ENCODE results near the gene UBE2U. TPM values are rescaled to one million over a fixed set of nuclear protein-coding genes. Genes with fewer than 3 reads are reported as not detected.

The UBE2U gene
- total and polyA plus RNA-seq, 2 experiments from 2014 or later, result not detected

DNA sequence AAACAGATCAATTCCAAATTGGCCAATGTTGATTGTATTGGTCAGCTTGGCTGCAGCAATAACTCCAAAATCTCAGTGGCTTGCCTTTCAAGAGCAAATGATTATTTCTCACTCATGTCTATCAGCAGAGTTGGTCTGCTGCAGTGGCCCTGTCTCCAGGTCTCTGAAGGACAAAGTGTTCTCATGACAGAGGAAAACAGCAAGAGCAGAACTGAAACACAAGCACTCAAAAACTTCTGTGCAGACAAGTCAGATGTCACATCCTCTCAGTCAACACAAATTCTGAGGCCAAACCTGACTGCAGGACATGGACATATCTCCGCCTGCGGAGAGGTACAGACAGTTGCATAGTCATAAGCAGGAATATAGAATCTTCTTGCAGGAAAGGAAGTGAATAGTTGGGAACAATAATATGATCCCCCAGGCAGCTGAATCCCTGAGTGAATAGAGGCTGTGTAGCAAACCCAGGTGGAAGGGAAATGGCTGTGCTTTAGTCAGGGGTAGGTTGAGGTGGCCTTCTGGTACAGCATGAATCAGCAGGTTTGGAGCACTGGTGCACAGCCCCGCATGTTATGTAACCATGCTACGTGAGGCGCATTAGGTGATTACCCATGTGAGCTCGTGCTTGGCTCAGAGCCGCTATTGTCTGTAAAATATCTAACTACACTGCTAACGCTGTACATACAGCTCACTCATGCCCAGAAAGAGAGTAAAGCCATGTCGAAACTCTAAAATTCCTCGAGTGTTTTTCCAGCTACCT, 17.1 kb upstream of the UBE2U start:
- no peak overlapping the region for H3K27ac Mint-ChIP-seq

More for the DNA sequence above, 17.1 kb upstream of the UBE2U start:
- no peaks in the 10 kb centered on the region for H3K36me3 ChIP-seq (ENCODE audit: insufficient read depth)
- H3K4me1 ChIP-seq (ENCODE audit: insufficient read depth), result peaks cover 4% of the 10 kb centered on the region
- H3K79me2 ChIP-seq (replicated peaks; ENCODE audit: insufficient read depth), result no peaks in the 10 kb centered on the region
- TF ChIP-seq JUNB (IDR thresholded peaks at IDR 0.05; ENCODE audit: unreplicated experiment) (no peak), EZH2 (IDR thresholded peaks at IDR 0.05; ENCODE audit: low read depth, unreplicated experiment) (no peak), EZH2phosphoT487 (IDR thresholded peaks at IDR 0.05; ENCODE audit: unreplicated experiment) (no peak), STAT1 (IDR thresholded peaks at IDR 0.05; ENCODE audit: unreplicated experiment) (no peak), ZNF114 (CRISPR knock-in tag; IDR thresholded peaks at IDR 0.05) (no peak), CREB1 (CRISPR knock-in tag; IDR thresholded peaks at IDR 0.05; ENCODE audit: low read depth) (no peak), NANOG (IDR thresholded peaks at IDR 0.05; ENCODE audit: borderline replicate concordance) (no peak), ZNF331 (CRISPR knock-in tag; IDR thresholded peaks at IDR 0.05; ENCODE audit: low read depth) (no peak), POLR2AphosphoS5 (IDR thresholded peaks at IDR 0.05; ENCODE audit: low read depth) (no peak)
- TF ChIP-seq, protein P1, sequence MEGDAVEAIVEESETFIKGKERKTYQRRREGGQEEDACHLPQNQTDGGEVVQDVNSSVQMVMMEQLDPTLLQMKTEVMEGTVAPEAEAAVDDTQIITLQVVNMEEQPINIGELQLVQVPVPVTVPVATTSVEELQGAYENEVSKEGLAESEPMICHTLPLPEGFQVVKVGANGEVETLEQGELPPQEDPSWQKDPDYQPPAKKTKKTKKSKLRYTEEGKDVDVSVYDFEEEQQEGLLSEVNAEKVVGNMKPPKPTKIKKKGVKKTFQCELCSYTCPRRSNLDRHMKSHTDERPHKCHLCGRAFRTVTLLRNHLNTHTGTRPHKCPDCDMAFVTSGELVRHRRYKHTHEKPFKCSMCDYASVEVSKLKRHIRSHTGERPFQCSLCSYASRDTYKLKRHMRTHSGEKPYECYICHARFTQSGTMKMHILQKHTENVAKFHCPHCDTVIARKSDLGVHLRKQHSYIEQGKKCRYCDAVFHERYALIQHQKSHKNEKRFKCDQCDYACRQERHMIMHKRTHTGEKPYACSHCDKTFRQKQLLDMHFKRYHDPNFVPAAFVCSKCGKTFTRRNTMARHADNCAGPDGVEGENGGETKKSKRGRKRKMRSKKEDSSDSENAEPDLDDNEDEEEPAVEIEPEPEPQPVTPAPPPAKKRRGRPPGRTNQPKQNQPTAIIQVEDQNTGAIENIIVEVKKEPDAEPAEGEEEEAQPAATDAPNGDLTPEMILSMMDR (conservative IDR thresholded peaks at IDR 0.05; ENCODE audit: low read depth in 2 of 2), result no peak
- TF ChIP-seq, protein P2, sequence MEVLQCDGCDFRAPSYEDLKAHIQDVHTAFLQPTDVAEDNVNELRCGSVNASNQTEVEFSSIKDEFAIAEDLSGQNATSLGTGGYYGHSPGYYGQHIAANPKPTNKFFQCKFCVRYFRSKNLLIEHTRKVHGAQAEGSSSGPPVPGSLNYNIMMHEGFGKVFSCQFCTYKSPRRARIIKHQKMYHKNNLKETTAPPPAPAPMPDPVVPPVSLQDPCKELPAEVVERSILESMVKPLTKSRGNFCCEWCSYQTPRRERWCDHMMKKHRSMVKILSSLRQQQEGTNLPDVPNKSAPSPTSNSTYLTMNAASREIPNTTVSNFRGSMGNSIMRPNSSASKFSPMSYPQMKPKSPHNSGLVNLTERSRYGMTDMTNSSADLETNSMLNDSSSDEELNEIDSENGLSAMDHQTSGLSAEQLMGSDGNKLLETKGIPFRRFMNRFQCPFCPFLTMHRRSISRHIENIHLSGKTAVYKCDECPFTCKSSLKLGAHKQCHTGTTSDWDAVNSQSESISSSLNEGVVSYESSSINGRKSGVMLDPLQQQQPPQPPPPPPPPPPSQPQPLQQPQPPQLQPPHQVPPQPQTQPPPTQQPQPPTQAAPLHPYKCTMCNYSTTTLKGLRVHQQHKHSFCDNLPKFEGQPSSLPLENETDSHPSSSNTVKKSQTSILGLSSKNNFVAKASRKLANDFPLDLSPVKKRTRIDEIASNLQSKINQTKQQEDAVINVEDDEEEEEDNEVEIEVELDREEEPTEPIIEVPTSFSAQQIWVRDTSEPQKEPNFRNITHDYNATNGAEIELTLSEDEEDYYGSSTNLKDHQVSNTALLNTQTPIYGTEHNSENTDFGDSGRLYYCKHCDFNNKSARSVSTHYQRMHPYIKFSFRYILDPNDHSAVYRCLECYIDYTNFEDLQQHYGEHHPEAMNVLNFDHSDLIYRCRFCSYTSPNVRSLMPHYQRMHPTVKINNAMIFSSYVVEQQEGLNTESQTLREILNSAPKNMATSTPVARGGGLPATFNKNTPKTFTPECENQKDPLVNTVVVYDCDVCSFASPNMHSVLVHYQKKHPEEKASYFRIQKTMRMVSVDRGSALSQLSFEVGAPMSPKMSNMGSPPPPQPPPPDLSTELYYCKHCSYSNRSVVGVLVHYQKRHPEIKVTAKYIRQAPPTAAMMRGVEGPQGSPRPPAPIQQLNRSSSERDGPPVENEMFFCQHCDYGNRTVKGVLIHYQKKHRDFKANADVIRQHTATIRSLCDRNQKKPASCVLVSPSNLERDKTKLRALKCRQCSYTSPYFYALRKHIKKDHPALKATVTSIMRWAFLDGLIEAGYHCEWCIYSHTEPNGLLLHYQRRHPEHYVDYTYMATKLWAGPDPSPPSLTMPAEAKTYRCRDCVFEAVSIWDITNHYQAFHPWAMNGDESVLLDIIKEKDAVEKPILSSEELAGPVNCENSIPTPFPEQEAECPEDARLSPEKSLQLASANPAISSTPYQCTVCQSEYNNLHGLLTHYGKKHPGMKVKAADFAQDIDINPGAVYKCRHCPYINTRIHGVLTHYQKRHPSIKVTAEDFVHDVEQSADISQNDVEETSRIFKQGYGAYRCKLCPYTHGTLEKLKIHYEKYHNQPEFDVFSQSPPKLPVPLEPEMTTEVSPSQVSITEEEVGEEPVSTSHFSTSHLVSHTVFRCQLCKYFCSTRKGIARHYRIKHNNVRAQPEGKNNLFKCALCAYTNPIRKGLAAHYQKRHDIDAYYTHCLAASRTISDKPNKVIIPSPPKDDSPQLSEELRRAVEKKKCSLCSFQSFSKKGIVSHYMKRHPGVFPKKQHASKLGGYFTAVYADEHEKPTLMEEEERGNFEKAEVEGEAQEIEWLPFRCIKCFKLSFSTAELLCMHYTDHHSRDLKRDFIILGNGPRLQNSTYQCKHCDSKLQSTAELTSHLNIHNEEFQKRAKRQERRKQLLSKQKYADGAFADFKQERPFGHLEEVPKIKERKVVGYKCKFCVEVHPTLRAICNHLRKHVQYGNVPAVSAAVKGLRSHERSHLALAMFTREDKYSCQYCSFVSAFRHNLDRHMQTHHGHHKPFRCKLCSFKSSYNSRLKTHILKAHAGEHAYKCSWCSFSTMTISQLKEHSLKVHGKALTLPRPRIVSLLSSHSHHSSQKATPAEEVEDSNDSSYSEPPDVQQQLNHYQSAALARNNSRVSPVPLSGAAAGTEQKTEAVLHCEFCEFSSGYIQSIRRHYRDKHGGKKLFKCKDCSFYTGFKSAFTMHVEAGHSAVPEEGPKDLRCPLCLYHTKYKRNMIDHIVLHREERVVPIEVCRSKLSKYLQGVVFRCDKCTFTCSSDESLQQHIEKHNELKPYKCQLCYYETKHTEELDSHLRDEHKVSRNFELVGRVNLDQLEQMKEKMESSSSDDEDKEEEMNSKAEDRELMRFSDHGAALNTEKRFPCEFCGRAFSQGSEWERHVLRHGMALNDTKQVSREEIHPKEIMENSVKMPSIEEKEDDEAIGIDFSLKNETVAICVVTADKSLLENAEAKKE (CRISPR knock-in tag; IDR thresholded peaks at IDR 0.05), result no peak
- TF ChIP-seq, protein P3, sequence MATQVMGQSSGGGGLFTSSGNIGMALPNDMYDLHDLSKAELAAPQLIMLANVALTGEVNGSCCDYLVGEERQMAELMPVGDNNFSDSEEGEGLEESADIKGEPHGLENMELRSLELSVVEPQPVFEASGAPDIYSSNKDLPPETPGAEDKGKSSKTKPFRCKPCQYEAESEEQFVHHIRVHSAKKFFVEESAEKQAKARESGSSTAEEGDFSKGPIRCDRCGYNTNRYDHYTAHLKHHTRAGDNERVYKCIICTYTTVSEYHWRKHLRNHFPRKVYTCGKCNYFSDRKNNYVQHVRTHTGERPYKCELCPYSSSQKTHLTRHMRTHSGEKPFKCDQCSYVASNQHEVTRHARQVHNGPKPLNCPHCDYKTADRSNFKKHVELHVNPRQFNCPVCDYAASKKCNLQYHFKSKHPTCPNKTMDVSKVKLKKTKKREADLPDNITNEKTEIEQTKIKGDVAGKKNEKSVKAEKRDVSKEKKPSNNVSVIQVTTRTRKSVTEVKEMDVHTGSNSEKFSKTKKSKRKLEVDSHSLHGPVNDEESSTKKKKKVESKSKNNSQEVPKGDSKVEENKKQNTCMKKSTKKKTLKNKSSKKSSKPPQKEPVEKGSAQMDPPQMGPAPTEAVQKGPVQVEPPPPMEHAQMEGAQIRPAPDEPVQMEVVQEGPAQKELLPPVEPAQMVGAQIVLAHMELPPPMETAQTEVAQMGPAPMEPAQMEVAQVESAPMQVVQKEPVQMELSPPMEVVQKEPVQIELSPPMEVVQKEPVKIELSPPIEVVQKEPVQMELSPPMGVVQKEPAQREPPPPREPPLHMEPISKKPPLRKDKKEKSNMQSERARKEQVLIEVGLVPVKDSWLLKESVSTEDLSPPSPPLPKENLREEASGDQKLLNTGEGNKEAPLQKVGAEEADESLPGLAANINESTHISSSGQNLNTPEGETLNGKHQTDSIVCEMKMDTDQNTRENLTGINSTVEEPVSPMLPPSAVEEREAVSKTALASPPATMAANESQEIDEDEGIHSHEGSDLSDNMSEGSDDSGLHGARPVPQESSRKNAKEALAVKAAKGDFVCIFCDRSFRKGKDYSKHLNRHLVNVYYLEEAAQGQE (IDR thresholded peaks at IDR 0.05; ENCODE audit: unreplicated experiment), result no peak
- TF ChIP-seq, protein P4, sequence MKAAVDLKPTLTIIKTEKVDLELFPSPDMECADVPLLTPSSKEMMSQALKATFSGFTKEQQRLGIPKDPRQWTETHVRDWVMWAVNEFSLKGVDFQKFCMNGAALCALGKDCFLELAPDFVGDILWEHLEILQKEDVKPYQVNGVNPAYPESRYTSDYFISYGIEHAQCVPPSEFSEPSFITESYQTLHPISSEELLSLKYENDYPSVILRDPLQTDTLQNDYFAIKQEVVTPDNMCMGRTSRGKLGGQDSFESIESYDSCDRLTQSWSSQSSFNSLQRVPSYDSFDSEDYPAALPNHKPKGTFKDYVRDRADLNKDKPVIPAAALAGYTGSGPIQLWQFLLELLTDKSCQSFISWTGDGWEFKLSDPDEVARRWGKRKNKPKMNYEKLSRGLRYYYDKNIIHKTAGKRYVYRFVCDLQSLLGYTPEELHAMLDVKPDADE (IDR thresholded peaks at IDR 0.05), result no peak
- no peak for DNase-seq (ENCODE audit: low spot score)
- no peak overlapping the region for H3K4me3 Mint-ChIP-seq
- H3K27ac ChIP-seq (ENCODE audit: low read depth), result no peak overlapping the region
- 0 out of 2 replicates have a peak, but pooled peaks cover 4% of the 10 kb centered on the region for H3F3A ChIP-seq (replicated peaks; ENCODE audit: low read depth)
- H4K20me1 ChIP-seq (replicated peaks; ENCODE audit: insufficient read depth), result no peaks in the 10 kb centered on the region
- H3K4me2 ChIP-seq, result no peak overlapping the region
- peaks cover 23% of the 10 kb centered on the region for H3K4me1 Mint-ChIP-seq
- H3K4me3 ChIP-seq, result no peak overlapping the region
- peak; percentile 13; the same call in 1 of the 3 replicates for ATAC-seq
- no peaks in the 10 kb centered on the region for H3K9me3 Mint-ChIP-seq
- no peaks in the 10 kb centered on the region for H3K27me3 ChIP-seq (ENCODE audit: insufficient read depth)
- H3K9me2 ChIP-seq (ENCODE audit: insufficient read depth), result peaks cover 7% of the 10 kb centered on the region; the same call in 1 of the 2 replicates
- peaks cover 10% of the 10 kb centered on the region for H3K27me3 Mint-ChIP-seq (ENCODE audit: insufficient read depth, low read depth, poor library complexity)
- no peaks in the 10 kb centered on the region for H3K36me3 Mint-ChIP-seq (ENCODE audit: low read depth)
- no peak overlapping the region for H2AFZ ChIP-seq

Data from GM23338 (cell line).